PFSK-1 (cell line): Measurements from ENCODE around the gene FMN1.

Experiments
- POLR2AphosphoS5 ChIP-seq: IDR thresholded peaks from 2 replicates; pipeline ENCODE4 v1.6.1; 2012; ENCODE audit warnings: low read depth, mild to moderate bottlenecking, control low read depth, low read length, moderate library complexity
- REST ChIP-seq, 2 experiments: IDR thresholded peaks; 2 replicates each; pipeline versions ENCODE4 v1.6.1 to v1.8.0; 2011 to 2012; ENCODE audit warnings: low read depth in 2 of 2, low read length in 2 of 2, control low read depth in 1 of 2, inconsistent platforms in 1 of 2, mild to moderate bottlenecking in 1 of 2, moderate library complexity in 1 of 2; ENCODE audit not compliant: insufficient read depth in 1 of 2
- TAF1 ChIP-seq: IDR thresholded peaks from 2 replicates; pipeline ENCODE4 v1.6.1; 2012; ENCODE audit warnings: low read length, control low read depth, borderline replicate concordance; ENCODE audit not compliant: insufficient read depth

GRCh38 chr15:32878342-32878741, 316.2 kb downstream of the FMN1 start:
- TF ChIP-seq REST (IDR thresholded peaks at IDR 0.05; ENCODE audit: insufficient read depth in 1 of 2, low read depth in 2 of 2, low read length in 2 of 2) (no peak), TAF1 (no peak), POLR2AphosphoS5 (no peak)
